Transverse colon (tissue), 4 donors: ENCODE measurements around the gene PKNOX1.
"Not testable (repeated sequence)": the region's sequence is repeated elsewhere in the genome, so short reads cannot be mapped to it uniquely, and the experiment has no call there.

ENCODE experiments used
- POLR2AphosphoS5 ChIP-seq, 3 donors: sonication (generic); formaldehyde crosslinking; IDR thresholded peaks; one replicate each; pipeline ENCODE4 v1.6.1; 2016; ENCODE audit warnings: antibody characterized with exemption in 3 of 3
- TF ChIP-seq, protein P1 (sequence below), 5 experiments: fragments of 200-600 bp in 3 of 5; fragments of 450-650 bp in 2 of 5; sonication (generic) in 3 of 5; IDR thresholded peaks; 1 replicate in 2 of 5; 2 replicates in 3 of 5; pipeline ENCODE4 v1.5.1; 2016 to 2017; ENCODE audit warnings: antibody characterized with exemption in 5 of 5, inconsistent platforms in 3 of 5, mild to moderate bottlenecking in 2 of 5, moderate library complexity in 1 of 5

DNA sequence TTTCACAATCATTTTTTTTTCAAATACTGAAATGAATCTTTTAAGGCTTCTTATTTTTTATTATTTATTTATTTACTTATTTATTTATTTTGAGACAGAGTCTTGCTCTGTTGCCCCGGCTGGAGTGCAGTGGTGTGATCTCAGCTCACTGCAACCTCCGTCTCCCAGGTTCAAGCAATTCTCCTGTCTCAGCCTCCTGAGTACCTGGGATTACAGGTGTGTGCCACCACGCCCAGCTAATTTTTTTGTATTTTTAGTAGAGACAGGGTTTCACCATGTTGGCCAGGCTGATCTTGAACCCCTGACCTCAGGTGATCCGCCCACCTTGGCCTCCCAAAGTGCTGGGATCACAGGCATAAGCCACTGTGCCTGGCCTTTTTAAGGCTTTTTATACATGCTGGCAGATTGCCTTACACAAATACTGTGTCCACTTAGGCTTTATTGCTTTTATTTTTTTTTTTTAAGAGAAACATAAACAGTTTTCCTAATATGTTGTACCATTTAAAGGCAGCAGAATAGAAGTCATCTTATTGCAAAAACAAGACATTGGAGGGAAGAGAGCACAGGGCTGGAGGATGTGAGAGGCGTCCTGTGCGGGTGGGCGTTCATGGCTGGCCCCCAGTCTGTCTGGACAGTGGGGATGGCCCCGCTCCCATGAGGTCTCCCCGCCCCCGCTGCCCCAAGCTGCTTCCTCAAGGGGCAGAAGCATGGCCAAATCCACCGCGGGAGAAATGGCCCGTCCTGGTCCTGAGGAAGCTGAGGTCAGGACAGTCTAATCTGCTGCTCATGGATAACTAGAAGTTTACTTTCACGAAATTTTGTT is 31.9 kb downstream of the PKNOX1 start:
- TF ChIP-seq, protein P1, sequence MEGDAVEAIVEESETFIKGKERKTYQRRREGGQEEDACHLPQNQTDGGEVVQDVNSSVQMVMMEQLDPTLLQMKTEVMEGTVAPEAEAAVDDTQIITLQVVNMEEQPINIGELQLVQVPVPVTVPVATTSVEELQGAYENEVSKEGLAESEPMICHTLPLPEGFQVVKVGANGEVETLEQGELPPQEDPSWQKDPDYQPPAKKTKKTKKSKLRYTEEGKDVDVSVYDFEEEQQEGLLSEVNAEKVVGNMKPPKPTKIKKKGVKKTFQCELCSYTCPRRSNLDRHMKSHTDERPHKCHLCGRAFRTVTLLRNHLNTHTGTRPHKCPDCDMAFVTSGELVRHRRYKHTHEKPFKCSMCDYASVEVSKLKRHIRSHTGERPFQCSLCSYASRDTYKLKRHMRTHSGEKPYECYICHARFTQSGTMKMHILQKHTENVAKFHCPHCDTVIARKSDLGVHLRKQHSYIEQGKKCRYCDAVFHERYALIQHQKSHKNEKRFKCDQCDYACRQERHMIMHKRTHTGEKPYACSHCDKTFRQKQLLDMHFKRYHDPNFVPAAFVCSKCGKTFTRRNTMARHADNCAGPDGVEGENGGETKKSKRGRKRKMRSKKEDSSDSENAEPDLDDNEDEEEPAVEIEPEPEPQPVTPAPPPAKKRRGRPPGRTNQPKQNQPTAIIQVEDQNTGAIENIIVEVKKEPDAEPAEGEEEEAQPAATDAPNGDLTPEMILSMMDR (IDR thresholded peaks at IDR 0.05) = not testable (repeated sequence)
- not testable (repeated sequence) for TF ChIP-seq POLR2AphosphoS5 (IDR thresholded peaks at IDR 0.05)
